GM21786 (cell line): ENCODE results near the gene POLK.
"Not testable (repeated sequence)": the region's sequence is repeated elsewhere in the genome, so short reads cannot be mapped to it uniquely, and the experiment has no call there.

Experiments used
- ATAC-seq: cut with Tn5 transposase; IDR thresholded peaks from one replicate; pipeline ENCODE4 v1.9.1; 2021; ENCODE audit not compliant: unreplicated experiment

POLK gene

GRCh38 chr5:75510417-75510835, 1.3 kb upstream of the POLK start:
- ATAC-seq, result no peak

GRCh38 chr5:75510836-75511434, 756 bp upstream of the POLK start:
- ATAC-seq, result peak; percentile 18

- no peak for ATAC-seq
These were observed 838 bp downstream of the POLK start for GRCh38 chr5:75512383-75513074.

GRCh38 chr5:75513841-75514240, 2.1 kb downstream of the POLK start:
- ATAC-seq, result no peak

- ATAC-seq, result no peak
These were observed 2.6 kb downstream of the POLK start for GRCh38 chr5:75514323-75514722.

GRCh38 chr5:75519761-75520160, 8.1 kb downstream of the POLK start:
- no peak for ATAC-seq

- no peak for ATAC-seq
These were observed 9.5 kb downstream of the POLK start for GRCh38 chr5:75521195-75521594.

- no peak for ATAC-seq
These were observed 10.3 kb downstream of the POLK start for GRCh38 chr5:75522025-75522424.

- no peak for ATAC-seq
These were observed 10.9 kb downstream of the POLK start for GRCh38 chr5:75522542-75522941.

GRCh38 chr5:75523275-75523674, 11.6 kb downstream of the POLK start:
- ATAC-seq, result no peak

- peak; percentile 91 for ATAC-seq
These were observed 12.4 kb downstream of the POLK start for GRCh38 chr5:75524071-75524470.

GRCh38 chr5:75524591-75524990, 12.9 kb downstream of the POLK start:
- ATAC-seq, result no peak

- ATAC-seq, result no peak
These were observed 13.7 kb downstream of the POLK start for GRCh38 chr5:75525344-75525743.

- ATAC-seq, result no peak
These were observed 14.4 kb downstream of the POLK start for GRCh38 chr5:75526070-75526469.

GRCh38 chr5:75529185-75529584, 17.5 kb downstream of the POLK start:
- no peak for ATAC-seq

- ATAC-seq, result no peak
These were observed 20.5 kb downstream of the POLK start for GRCh38 chr5:75532190-75532589.

GRCh38 chr5:75533716-75534115, 22.0 kb downstream of the POLK start:
- not testable (repeated sequence) for ATAC-seq

GRCh38 chr5:75534734-75535133, 23.0 kb downstream of the POLK start:
- no peak for ATAC-seq

- ATAC-seq, result no peak
These were observed 24.5 kb downstream of the POLK start for GRCh38 chr5:75536147-75536546.

GRCh38 chr5:75536694-75537360, 25.1 kb downstream of the POLK start:
- no peak for ATAC-seq

GRCh38 chr5:75538211-75538610, 26.5 kb downstream of the POLK start:
- no peak for ATAC-seq

- no peak for ATAC-seq
These were observed 33.4 kb downstream of the POLK start for GRCh38 chr5:75545131-75545530.
